Keratinocyte (primary cell): ENCODE data around the gene CARD9.

Experiments
- EZH2 ChIP-seq: IDR thresholded peaks from one replicate; pipeline ENCODE4 v1.6.1; 2012; ENCODE audit warnings: inconsistent platforms, mild to moderate bottlenecking, low read length, moderate library complexity
- TF ChIP-seq, protein P1 (sequence below), 3 experiments: IDR thresholded peaks in 1 of 3; conservative IDR thresholded peaks in 1 of 3; optimal IDR thresholded peaks in 1 of 3; 2 replicates in 2 of 3; 3 replicates in 1 of 3; pipeline versions ENCODE3 to v1.5.1; 2011; ENCODE audit warnings: low read length in 3 of 3, mild to moderate bottlenecking in 3 of 3, moderate library complexity in 2 of 3, control low read depth in 1 of 3, inconsistent platforms in 1 of 3; ENCODE audit not compliant: insufficient read depth in 2 of 3; ENCODE audit errors: extremely low read depth in 1 of 3

DNA sequence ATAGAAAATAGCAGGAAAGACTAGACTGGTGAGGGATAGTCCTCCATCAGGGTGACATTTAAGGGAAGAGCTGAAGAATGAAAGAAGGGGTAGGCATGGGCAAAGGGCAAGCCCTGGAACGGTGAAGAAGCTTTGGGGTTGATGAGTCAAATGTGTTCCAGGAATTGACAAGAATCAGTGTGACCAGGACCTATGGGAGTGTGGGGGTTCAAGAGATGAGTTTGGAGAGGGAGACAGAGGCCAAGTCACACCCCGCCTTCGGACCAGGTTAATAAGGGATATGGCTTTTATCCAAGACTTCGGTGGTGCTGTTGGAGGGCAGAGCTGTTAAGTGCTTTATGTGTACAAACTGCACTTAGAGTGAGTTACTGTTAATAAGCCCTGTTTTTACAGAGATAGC, 37.9 kb upstream of the CARD9 start:
- TF ChIP-seq, protein P1, sequence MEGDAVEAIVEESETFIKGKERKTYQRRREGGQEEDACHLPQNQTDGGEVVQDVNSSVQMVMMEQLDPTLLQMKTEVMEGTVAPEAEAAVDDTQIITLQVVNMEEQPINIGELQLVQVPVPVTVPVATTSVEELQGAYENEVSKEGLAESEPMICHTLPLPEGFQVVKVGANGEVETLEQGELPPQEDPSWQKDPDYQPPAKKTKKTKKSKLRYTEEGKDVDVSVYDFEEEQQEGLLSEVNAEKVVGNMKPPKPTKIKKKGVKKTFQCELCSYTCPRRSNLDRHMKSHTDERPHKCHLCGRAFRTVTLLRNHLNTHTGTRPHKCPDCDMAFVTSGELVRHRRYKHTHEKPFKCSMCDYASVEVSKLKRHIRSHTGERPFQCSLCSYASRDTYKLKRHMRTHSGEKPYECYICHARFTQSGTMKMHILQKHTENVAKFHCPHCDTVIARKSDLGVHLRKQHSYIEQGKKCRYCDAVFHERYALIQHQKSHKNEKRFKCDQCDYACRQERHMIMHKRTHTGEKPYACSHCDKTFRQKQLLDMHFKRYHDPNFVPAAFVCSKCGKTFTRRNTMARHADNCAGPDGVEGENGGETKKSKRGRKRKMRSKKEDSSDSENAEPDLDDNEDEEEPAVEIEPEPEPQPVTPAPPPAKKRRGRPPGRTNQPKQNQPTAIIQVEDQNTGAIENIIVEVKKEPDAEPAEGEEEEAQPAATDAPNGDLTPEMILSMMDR (optimal IDR thresholded peaks at IDR 0.05 in 1 of 3, IDR thresholded peaks at IDR 0.05 in 1 of 3, conservative IDR thresholded peaks at IDR 0.05 in 1 of 3; ENCODE audit: extremely low read depth in 1 of 3, insufficient read depth in 2 of 3, low read length in 3 of 3), result no peak
- TF ChIP-seq EZH2, result no peak
